GM19324 (cell line): Measurements from ENCODE around the gene TMEM47.

Source experiments
- ATAC-seq: cut with Tn5 transposase; IDR thresholded peaks from one replicate; pipeline ENCODE4 v1.9.1; 2021; ENCODE audit warnings: mild to moderate bottlenecking, moderate library complexity; ENCODE audit not compliant: unreplicated experiment, low FRiP score

Gene TMEM47

DNA sequence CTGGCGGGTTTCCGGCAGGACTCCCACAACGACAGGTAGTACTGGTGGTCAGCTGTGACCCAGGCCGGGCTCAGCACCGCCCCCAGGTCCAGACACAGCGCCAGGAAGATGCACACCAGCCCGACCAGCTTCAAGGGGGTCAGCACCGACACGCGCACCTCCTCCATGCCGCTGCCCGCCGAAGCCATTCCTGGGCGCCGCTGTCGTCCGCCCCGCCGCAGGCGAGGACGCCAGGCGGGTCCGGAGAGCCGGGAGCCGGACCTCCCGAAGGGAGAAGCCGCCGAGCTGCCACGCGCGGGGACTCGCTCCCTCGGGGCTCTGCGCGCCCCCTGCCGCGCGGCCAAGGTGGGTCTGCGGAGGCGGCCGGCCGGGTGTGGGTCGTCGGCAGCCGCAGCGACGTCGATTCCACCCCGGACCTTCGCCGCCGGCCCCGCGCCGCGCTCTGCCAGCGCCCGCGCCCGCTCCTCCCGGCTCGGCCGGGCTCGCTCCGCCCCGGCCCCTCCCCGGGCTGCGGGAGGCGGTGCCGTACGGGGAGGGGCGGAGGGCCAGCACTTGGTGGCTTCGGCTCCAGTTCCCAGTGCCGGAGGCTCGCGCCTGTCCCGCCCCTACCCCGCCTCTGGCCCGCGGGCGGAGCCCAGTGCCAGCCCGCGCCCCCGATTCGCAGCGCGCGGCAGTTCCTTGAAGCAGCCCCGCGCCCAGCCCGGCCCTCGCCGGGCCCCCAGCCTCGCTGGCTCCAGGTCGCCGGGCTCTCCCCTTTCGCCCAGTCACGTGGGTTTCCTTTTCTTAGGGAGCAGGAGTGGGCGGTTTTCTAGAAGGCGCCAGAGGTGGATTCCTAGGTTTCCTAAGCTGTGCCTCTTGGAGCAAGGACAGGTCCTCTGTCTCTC, at the start of gene TMEM47:
Gene TMEM47 (minus strand): TSS at position 444 of the 884 bp plus-strand sequence. CDS start 256 bp downstream, at position 188.
- no peak for ATAC-seq

DNA sequence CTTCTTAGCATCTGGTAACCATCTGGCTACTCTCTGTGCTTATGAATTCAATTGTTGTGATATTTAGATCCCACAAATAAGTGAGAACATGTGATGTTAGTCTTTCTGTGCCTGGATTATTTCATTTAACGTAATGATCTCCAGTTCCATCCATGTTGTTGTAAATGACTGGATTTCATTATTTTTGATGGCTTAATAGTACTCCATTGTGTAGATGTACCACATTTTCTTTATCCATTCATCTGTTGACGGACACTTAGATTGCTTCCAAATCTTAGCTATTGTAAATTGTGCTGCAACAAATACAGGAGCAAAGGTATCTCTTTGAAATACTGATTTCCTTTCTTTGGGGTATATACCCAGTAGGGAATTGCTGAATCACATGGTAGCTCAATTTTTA, 30.0 kb upstream of the TMEM47 start:
- ATAC-seq: no peak

DNA sequence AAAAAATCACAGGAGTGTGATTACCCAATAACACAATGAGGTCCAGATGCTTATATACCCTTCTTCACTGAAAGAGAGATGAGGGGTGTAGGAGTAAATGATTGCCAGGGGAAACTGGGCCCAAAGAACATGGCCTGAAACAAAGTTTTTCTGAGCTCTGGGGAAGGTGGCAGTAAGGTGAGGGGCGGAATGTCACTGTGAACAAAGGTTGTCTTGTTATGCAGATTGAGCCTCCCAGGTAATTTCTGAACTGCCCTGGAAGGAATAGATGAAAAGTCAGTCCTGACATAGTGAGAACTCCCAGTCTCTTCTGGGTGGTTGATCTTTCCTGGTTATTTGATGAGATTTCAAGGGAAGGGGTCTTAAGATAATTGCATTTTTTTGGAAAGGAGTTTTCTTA, 2.5 kb upstream of the TMEM47 start:
- no peak for ATAC-seq

DNA sequence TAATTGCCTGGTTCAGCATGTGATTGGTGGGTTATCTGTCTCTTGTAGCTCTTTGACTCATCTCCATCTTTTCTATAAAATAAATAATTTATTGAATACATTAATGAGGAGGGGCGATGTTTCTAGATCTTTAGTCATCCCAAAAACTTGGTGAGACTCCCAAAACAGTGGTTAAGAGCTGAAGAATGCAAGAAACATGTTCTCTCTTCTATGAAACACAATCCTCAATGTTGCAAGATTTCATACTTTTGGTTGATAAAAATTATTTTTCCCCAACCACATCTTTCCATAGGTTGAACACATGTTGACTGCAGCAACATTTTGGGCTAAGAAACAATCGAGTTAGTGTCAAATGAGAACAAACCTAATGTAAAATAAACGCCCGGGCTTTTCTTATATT, 1.2 kb upstream of the TMEM47 start:
- ATAC-seq: no peak

DNA sequence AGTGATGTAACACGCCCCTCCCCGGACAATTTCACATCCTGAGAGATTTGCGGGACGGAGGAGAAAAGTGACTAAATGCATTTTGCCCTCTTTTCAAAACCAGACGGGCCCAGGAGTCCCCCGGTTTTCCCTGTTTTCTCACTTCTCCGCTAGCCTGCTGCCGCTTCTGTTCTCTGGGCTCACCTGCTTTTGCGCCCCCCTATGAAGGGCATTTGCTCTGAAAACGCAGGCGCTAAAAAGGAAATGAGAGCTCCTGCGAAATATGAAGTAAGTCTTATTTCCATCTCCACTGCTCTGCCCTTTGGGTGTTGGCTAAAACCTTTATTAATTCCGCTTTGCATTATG, 613 bp upstream of the TMEM47 start:
- no peak for ATAC-seq

DNA sequence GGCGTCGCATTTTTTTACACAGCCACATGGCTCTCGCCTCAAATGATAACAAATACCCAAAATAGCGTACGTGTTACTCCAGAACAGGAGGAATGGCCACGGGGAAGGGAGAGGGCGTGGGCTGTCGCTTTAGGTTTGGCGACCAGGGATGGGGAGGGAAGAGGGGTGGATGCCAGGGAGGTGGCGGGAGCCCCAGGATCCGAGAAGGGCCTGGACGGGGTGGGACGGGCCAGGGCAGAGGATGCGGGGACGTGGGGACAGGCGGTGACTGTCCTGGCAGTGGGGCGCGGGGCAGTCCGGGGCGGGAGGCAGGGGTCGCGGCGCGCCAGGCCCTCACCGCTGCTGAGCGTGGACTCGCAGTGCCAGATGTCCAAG, 631 bp downstream of the TMEM47 start:
- ATAC-seq: no peak

DNA sequence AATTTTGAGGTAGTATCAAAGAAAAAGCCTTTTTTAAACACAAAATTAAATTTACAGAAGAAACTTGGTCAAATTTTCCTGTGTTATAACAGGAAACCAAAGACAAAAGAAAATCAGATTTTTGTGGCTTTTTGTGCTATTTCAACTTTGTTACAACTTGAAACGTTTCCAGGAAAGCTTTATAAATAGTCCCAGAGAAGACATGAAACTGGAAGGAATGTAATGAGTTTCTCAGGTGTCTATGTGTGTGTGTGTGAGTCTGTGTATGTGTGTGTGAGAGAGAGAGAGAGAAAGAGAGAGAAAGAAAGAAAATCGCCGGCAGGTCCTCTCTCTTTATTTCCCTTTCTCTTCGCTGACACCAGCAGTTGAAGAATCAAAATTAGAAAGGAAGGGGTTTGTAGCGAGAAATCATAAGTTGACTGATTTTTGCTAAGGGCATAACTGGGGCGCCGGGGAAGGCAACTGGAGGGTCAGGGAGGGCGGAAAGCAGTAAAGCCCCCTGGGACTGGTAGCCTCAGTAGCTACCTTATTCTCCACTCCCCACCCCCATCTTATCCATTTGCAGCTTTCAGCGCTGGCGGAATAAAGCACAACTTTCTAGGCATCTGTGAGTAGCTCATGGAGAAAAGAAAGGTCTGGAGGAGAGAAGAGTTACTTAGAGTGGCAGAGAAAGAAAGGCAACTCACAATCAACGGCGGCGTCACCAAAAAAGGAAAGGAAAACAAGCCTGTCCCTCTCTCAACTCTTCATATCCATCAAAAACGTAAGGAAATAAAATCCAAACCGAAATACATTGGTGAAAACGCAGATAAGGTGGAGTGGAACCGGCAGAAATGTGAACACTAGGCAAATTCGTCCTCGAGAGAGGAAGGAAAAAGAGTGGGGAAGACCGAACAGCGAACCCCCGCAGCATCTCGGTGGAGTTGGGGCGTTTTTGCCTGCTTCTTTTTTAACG, 1.3 kb downstream of the TMEM47 start:
- ATAC-seq: no peak

DNA sequence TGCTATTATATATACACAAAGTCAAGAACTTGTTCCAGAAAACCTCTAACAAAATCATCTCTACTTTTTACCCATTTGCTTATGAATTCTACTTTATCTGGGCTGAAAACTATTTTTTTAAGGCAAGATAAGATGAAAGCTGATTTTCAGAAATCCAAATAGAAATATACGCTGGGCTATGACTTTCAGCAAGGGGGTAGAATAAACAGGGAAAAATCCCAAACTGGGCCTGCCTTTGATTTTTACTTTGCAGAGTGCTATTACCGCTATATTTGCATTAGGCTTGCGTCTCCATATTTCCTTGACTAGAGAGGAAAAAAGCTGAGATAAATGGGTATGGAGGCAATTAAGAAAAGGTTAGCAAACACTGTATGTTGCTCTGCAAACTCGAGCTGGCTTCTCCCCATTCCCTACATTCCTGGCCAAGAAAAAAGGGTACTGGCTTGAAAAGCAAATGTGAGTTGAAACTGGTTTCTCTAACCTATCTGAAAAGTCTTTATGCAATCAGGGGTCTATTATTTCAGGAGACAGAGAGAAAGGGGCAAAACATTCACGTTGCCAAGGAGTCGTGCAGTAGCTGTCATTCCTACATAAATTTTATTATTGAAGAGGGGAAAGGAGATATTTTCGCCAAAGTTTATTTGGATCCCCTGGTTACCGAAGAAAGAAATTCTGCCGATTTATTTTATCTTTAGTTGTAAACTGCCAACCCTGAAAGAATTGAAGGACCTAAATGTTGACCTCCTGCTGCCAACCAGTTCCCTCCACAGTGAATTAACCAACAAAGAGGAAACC, 2.2 kb downstream of the TMEM47 start:
- ATAC-seq: no peak

DNA sequence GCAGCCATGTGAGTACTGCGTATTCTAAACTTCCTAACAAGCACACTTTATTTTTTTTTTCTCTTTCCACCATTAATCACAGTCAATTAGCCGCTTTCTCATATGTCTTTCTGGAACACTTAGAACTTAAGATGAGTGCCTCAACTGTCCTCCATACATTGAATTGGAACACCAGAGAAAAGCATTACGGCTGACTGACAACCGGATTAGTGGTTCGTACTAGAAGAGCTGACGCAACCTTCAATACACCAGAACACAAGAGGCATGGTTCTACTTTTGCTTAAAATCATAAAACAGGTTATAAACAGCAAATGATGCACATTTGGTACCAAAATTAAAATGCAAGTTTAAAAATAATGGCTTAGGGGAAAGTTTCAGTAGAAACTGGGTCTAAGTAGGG, 3.3 kb downstream of the TMEM47 start:
- no peak for ATAC-seq

DNA sequence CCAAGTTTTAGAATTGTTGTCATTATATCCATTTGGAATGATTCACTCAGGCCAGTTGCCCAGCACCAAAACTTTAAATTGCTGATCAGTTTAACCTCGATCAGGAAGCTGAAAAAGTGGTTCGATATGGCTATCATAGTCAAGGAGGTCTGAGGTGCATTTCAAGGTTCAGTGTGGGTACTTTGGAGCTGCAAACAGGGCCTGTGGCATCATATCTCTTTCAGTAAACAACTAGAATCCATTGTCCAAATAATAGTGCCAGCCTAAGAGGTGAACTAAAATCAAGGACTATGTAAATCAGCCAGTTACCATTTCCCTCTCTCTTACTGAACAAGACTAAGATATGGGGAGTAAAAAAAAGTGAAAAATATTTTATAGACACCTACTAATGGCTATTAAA, 14.2 kb downstream of the TMEM47 start:
- ATAC-seq: no peak

DNA sequence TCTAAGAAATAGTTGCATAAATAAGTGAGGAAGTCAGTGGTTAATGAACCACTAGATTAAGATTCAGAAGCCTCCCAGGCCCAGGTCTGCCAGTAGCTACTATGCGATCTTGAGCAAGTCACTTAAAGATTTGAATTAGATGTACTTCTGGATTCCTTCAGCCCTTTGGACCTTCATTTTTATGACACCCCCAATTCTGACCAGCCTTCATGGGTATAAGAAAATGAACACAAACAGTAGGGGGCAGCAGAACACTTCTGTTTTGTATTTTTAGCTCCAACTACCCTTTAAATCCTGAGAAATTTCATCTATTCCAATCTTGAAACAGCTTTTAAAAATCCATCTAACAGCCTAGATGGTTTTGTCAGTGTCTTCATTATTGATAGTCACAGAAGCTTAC, 19.0 kb downstream of the TMEM47 start:
- ATAC-seq: no peak

DNA sequence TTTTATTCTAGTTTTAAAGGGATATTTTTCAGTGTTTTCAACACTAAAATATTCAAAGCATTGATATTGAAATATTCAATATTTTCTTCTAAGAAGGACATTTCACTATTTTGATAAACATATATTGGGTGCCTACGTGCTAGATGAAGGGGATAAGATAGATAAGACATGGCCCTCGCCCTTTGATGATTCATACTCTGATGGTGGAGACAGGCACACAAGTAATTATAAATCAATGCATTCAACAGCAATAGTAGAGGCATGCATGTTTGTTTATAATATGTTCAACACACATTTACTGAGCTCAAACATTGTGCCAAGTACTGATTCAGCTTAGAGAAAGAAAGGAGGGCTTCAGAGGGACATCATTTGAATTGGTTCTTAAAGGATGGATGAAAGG, 22.7 kb downstream of the TMEM47 start:
- ATAC-seq: no peak

DNA sequence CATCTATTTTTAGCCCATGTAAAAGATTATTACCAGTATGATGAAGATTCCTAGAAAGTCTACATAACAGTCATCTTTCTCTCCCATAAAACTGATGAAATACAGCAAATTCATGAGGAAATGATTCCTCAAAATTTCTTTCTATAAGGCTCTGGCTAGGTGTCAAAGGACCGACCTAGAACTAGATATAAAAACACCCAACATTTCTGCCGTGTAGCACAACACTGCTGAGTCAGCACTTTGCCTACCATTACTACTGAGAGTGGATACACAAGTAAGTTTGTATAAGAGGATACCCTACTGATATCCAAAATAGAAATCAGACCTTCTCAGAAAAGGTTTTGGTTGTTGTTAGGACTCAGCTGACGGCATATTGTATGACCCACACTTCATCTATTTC, 24.7 kb downstream of the TMEM47 start:
- no peak for ATAC-seq

DNA sequence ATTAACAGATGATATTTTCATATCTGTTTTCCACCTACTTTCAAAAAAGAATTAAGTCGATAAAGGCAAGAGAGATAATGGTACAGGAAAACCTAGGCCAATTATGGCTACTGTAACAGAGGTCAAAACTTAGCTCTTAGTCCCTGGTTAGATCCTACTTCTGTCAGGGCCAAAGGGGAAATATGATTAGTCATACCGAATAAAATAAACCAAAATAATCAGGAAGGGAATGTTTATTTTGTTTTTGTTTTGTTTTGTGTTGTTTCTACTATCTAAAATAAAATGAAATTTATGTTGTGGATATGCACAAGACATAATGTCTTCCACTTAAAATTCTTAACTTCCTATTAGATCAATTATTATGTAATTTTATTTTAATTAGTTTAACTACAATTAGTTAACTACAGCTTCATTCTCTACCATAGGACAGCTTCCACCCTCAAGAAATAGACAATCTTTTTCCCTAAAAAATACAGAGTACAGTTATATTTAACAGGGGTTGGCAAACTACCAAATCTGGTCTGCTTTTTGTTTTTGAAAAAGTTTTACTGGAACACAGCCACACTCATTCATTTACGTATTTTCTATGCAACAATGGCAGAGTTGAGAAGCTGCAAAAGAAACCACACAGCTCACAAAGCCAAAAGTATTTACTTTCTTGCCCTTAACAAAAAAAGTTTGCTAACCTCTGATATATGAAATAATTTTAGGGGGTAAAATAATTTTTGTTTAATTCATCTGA, 25.4 kb downstream of the TMEM47 start:
- no peak for ATAC-seq

DNA sequence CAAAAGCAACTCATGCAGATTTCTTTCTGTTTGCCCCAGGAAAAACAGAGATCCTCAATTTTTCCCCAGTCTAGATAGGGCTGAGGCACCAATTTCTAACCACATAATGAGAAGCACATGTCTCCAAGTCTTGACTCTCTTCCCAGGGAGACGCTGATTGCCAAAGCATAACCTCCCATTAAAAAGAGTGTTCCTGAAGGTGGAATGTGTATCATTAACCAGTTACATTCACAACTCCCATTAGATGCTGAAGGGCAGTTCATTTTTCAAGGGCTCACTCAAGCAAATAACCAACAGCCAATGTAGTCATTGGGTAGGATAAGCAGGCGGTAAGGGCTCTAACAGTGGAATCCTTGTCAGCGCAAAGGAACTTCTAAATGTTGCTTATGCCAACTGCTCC, 27.5 kb downstream of the TMEM47 start:
- ATAC-seq: no peak

DNA sequence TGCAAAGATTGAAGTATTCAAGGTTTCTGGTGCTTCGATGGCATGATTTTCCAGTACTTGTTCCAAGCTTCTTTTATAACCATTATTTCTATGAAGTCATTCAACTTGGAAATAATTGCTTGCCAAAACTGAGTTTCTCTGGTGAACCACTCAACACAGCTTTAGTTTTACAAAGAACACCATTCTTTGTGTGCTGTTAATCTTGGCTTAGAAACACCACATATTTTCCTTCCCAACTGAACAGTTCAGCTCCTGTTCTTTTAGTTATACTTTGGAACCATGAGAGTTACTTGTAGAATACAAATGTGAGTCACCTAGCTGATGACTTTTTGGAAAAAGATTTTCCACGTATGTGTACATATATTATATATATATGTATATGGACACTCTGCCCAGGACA, 32.7 kb downstream of the TMEM47 start:
- no peak for ATAC-seq

DNA sequence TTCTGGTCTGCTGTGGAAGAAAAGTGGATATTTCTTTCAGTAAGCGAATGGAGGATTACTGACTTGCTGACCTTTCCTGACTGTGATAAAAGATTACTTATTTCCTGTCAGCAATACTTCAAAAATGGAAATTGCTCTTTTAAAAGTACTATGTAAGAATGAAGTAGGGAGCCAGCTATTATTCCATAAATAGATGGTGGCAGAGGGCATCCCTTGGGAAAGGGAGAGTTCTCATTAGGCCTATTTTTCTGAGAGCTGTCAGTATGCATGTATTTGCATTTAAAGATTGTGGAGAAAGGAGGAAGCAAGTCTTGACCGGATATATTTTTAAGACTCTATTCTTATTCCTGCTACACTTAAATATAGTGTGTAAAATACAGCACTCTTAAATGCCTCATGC, 37.2 kb downstream of the TMEM47 start:
- ATAC-seq: no peak

DNA sequence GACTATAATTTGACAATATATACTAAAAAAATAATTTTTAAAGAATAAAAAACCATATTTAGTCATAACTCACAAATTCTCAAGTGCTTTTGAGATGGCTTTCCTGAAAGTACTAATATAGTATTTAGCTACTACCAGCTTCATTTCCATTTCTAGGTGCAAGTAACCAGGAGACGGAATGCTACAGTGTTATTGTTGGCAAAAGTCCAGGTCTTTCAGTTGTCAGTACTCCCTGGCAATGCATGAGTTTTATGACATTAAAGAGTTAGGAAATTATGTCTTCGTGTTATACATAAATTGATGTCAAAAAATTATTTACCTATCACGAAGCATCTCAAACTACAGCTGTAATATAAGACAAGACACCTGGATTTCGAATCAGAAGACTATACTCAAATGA, 45.0 kb downstream of the TMEM47 start:
- ATAC-seq: no peak

DNA sequence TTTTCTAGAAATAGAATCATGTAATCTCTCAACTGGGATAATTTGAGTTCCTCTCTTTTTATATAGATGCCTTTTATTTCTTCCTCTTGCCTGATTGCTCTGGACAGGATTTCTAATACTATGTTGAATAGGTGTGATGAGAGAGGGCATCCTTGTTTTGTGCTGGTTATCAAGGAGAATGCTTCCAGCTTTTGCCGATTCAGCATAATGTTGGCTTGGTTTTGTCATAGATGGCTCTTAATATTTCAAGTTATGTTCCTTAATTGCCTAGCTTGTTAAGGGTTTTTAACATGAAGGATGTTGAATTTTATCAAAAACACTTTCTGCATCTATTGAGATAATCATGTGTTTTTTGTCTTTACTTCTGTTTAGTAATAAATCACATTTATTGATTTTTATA, 58.7 kb downstream of the TMEM47 start:
- no peak for ATAC-seq

DNA sequence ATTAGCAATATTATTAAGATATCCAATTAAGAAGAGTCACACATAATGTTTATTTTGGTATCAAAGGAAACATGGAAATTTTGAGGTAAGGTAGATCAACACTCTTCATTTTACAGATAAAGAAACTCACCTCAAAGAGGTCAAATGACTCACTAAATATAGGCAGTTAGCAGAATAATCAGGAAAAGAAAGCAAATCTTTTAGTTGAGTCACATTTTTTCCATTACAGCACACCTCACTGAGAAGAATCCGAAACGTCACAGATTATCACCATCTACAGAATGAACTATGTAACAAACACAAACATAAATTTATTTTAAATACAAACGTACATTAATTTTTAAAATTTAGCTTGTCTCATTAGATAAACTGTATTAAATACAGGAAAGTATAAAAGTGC, 70.1 kb downstream of the TMEM47 start:
- ATAC-seq: no peak
